SK-N-DZ (cell line): ENCODE measurements around the gene EYA4.

Source experiments
- DNase-seq: peaks from one replicate; pipeline ENCODE4 v3.0.0-alpha.2; 2015; ENCODE audit warnings: low spot score

Gene EYA4

DNA sequence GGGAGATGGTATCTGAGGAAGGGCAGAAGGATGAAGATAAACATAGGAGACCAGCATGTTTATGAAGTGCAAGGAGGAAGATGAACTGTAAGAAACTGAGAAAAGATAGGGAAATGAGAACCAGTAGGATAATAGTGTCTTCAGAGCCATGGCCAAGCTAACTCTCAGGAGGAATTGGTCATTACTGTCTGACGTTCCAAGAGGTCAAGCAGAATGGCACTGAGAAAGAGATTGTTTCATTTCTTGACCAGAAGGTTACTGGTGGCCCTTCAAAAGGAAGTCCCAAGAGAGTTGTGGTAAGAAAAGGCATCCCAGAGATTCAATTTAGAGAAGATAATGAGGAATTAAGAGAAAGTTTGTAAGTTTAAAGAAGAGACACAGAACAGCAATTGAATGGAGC is 47.5 kb downstream of the EYA4 start:
- DNase-seq: no peak

DNA sequence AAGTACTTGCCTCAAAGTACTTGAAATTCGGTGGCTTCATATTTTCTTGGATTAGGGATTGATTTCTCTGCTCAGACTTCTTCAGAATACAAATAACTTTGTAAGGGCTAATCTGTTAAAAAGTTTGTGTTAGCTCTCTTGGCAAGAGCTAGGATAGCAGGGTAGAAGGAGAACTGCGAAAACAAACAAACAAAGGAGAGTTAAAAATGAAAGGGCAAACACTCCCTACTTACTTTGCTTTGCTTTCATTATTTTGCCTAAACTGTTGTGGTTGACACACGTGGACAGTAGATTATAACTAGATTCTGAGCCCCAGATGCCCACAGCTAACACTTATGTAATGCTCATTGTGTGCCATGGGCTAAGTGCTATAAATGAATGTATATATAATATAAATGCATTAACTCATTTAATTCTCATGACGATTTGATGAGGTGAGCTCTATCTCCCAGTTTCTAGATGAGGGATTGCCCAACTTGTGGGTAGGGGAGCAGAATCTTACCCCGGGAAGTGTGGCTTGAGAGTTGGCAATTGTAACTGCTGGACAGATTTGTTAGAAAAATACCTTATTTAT is 48.7 kb downstream of the EYA4 start:
- no peak for DNase-seq

DNA sequence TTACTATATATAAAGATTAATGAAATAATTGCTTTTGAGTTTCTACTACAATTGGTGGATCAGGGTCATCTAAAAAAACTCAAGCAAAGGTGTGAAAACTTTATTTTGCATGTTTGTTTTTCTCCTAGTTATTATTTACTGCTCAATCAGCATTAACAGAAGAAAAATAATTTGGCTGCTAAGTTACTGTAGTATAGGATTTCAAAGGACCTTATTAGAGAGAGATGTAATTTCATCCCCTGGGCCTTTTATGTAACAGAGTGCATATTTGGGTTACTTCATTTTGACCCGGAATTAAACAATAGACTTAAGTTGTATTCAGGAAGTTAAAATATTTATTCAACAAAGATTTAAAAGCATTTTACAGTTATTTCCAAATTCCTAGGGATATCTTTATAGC is 49.8 kb downstream of the EYA4 start:
- DNase-seq: no peak

DNA sequence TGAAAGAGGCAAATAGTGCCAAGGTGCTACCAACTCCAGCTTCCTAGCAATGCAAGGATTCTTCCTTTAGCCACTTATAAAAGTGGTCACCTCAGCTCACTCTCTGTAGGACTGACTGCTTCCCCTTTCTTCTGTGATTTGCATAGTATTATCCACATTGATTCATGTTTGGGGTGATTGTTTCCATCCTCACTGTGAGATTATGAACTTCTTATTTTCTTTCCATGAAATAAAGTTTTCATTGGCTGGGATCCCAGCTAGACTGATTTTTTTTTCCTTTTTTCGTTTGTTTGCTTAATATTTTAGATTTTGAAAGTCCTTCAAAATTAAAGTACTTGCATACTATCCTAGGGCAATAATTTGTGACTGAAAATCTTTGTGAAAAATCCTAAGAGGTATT is 50.5 kb downstream of the EYA4 start:
- no peak for DNase-seq

DNA sequence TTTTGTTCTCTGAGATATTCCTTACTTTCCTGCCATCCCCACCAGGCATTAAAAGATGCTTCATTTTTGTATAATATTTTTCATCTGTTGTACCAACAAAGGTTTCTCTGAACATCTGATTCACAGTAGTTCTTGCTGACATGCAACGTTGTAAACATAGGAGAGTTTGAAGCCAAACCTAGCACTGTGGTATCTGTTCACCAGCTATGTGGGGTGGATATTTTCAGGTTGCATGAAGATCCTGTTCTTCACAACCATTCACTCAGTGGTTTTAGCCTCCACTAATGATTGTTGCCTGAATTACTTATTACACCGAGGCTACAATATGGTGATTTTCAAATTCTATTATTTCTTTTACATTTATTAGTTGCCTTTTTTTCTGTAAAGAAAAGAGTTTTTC is 56.5 kb downstream of the EYA4 start:
- DNase-seq: no peak

DNA sequence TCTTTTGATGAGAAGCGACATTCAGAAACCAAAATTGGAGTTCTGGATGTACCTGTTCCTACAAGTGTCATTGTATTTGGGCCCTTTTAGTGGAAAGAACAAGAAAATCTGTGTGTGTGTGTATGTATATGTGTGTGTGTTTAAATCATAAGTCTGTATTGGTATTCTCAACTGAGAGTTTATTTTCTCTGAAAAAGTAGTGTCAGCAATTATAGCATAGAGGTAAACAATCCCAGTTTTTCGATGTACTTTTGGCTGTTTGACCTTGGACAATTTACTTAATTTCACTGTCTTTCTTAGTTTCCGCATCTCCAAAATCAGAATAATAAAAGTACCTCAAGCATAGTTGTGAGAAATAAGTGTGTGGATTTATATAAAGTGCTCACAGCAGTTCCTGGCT is 57.2 kb downstream of the EYA4 start:
- DNase-seq: no peak

DNA sequence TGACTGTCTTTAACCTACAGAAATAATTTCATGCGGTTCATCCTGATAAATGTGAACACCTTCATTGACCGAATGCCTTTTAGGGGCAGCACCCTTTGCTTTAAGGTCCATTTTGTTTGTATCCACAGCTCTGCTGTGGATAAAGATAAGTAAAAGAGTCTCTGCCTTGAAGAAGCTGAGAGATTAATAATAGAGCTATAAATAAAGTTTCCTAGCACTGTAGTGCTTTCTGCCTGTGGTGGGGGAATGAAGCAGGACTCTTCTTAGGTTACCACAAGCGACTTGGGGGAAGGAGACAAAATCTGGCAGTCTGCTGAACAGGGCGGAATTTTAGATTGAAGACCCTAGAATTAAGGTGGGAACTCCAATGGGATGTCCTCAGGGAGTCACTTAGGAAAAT is 57.6 kb downstream of the EYA4 start:
- no peak for DNase-seq

DNA sequence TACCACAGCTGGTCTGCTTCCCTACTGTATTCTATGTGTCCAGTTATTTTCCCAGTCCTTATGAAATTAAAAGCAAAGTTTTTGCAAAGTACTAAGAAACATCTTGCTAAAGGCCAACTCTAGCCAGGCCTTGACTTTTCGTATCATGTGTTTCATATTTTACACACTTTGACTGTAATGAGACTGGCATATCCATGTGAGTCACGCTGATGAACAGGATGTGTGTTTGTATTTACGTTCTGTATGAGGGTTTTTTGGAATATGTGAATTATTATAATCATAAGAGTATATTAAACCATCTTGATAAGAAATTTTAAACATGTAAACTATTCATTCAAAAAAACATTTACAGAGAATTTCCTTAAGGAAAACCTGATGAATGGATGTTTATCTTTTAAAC is 59.7 kb downstream of the EYA4 start:
- no peak for DNase-seq

DNA sequence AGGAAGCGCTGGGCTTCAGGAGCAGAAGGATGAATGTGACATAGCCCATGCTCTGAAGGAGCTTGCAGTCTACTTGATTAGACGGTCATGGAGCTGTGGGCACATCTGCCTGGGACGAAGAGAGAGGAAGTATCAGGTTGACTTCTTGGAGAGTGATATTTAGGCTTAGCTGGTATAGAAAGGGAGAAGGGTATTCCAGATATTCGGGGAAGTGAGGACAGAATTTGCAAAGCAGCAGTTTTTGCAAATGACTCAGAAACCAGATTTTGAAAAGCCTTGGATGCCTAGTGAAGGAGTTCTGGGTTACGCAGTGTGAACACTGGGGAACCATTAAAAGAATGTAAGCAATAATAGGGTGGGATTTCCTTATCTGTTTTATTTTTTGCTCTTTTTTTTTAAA is 60.7 kb downstream of the EYA4 start:
- DNase-seq: no peak

DNA sequence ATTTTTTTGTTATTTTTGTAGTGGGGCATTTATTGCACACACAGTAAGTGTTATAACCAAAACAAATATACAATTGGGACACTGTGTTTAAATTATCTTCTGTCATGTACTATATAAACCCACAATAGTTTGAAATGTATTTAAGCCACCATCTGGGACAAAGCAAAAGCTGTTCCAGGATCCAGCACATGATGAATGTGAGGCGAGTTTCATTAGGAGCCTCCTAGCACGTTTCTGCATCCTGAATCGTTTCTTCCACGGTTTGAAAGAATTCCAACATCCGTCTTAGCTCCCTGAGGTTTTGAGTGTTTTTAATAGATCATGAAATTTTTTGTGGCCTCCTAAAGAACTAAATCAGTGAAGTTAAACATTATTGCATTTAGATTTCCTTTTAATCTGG is 65.8 kb downstream of the EYA4 start:
- DNase-seq: no peak

DNA sequence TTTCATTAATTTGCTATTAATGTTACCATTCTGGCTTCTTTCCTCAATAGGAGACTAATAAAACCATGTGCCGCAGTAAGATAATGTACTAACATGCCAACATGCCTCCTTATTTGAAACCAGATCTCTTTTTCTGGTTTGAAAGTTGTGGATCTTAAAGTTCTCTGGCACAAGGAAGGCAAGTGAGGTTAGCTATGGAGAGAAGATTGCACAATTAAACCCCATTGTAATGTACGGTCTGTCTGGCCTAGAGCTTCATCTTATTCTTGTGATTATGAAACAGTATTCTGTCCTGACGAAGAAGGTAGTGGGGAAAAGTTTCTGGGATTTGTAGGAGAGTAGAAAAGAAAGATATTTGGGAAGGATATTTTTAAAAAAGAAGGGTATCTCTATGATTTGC is 68.4 kb downstream of the EYA4 start:
- no peak for DNase-seq

DNA sequence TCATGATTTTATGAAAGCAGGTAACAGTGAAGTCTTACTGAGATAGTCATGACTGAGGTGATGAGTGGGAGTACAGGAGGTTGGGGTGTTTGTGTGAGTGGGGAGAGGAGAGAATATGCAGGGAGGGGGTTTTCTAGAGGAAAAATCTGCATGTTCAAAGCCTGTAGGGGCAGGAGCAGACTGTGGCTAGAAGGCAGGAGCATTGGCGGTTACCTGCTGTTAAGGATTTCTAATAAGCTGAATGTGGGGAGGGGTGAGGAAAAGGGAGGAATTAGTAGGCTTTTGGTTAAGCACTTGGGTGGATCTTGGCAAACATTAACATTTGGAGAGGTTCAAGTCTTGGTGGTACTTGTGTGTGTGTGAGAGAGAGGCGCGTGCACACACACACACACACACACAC is 70.8 kb downstream of the EYA4 start:
- no peak for DNase-seq

DNA sequence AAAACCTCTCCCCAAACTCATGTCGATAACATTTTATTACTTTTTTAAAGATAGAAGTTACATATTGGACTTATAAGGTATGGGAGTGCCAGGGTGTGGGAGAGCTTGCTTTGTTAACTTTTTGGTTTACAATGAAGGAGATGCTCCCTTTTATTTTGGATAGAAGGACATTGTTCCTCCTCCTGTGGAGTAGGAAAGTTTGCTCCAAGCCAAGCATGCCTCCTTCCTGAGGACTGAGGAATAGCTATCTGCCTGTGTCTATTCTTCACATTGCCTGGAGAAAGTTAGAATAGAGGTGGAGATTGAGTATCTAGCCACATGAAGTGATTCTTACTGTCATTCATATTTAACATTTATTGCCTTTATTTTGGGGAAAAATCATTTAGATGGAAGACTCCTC is 71.9 kb downstream of the EYA4 start:
- DNase-seq: no peak

DNA sequence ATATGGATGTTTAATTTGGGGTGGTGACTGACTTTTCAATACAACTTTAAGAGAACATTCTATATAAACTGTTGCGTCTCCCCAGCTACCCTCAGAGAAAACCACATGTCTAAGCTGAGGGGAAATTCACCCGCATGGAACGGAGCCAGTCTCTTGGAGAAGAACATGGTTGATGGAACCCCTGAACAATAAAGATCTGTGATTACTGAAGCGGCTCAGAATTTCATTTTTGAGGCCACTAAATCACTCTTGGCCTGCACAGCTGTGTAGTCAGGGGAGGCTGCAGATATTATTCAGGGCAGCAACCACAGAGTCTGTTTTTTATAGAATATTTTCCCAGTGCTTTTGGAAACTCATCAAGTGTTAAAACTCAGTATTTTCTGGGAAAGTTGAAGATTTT is 73.8 kb downstream of the EYA4 start:
- DNase-seq: no peak

DNA sequence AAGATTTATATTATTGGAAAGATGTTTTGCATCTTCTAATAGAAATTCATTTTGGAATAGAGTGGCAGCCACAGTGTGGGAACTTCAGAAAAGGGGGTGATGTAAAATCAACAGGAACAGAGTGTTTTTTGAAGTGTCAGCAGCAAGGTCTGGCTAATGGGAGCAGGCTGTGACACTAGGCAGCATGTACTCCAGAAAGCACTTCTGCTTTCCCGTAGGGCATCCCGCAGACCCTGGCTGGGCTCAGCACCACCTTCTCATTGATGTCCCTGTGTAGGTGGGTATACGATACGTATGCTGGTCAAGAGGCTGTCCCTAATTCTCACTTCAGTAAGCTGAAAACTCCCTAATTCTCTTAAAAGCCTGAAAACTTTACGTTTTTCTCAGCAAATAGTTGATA is 74.7 kb downstream of the EYA4 start:
- DNase-seq: no peak

DNA sequence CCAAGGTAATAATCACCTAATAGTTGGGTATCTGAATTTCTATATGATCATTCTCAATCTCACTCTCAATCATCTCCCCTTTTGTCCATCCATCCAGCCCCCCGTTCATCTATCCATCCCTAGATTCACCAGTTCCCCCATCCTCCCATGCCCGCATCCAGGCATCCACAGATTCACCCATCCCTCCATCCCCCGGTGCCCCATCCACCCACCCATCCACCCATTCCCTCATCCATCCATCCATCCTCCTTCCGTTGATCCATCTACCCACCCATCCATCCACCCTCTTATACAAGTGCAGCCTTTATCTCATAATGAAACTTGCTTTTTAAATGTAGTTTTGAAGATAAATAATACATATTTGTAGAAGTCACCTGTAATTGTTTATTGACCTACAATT is 76.5 kb downstream of the EYA4 start:
- DNase-seq: no peak

DNA sequence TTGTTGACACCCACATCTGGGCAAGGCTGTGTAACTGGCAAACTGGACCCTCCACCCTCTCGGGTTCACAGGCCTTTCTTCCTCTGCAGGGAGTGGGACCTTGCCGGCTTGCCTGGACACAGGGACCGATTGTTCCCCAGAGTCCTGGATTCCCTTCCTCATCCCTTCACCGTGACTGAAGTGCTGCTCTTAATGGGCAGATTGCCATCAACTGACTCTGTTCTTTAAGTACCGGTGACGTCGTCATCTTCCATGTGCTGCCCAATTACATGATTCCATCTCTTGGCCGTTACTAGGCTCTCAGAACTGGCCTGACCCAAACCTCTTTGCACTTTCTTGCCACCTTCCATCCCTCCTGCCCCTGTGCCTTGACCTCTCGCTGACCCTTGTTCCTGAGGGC is 85.4 kb downstream of the EYA4 start:
- DNase-seq: peak; percentile 70

DNA sequence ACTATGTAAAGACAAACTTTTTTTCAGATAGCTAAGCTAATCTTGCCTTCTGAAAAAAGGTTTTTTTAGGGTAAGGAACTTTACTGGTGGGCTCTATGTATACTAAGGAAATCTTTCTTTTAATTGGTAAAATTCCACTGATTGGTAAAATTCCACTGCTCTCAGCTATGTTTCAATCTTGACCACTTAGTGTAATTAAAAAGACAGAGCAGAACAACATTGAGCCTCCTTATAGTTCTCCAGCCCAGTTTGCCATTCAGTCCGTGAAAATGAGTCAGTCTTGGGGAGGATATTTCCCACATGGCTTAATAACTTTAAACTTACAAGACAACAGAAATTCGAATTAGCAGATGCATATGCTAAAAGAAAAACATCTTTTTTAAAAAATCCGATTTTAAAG is 92.7 kb downstream of the EYA4 start:
- no peak for DNase-seq

DNA sequence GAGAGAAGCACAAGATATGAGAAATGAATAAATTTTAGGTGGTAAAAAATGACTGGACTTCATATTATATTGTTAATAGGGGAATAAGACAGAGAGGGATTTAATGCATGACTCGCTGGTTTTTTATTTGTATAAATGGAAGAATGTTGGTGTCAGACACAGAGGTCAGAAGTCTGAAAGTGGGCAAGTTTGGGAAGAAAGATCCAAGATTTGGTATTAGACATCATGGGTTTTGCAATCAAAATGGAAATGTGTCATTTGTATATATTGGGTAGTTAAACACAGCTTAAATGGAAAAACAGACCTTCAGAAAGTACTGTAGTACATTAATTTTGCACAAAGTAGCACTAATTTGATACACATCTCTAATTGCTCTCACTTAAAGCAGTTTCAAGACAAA is 96.2 kb downstream of the EYA4 start:
- DNase-seq: no peak

DNA sequence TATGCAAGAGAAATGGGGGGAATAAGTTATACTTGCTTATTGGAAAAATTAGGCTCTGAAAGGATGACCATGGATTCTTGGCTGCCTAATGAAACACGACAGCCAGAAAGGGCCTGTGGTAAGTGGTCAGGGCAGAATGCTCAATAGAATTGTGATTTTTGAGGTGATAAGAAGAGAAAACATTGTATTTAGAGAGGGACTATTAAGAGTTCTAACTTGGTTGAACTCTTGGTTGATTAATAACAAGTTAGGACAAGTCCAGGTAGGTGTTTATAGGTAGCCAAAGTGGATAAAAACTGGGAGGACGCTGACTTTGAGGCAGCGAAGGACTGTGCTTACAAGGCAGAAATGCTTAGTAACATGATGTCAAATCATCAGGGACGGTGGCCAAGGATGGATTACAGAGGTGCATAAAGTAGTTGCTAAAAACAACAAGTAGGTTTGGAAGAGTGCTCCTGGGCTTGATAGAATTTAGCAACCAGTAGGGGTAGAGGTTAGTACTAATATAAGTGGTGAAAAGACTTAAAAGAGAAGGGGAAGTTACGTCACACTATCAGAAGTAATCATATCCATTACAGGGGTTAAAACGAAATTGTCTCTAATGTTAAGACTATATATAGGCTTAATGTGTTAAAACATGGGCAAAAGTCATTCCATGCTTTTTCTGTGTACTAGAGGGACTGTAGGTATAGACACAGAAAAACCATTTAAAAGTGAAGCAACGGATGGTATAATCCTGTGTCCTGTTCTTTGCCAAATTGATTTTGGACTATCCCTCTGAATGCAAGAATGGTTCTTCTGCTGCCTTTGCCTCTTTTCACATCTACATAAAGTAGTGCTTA is 98.6 kb downstream of the EYA4 start:
- no peak for DNase-seq

DNA sequence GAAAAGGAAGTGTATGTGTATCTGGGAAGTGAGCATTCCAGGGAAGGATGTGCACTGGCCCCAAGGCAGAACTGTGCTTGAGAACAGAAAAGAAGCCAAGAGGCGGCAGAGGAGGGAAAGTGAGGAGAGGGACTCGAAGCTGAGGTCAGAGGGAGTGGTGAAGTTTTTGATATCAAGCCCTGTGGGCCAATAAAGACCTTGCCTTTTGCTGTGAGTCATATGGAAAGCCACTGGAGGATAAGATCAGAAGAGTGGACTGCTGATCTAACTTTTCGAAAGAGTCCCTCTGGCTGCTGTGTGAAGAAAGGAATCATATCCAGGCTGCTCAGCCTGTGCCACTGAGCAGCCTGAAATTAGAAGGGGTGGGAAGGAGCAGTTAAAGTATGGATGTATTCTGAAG is 99.4 kb downstream of the EYA4 start:
- DNase-seq: no peak

DNA sequence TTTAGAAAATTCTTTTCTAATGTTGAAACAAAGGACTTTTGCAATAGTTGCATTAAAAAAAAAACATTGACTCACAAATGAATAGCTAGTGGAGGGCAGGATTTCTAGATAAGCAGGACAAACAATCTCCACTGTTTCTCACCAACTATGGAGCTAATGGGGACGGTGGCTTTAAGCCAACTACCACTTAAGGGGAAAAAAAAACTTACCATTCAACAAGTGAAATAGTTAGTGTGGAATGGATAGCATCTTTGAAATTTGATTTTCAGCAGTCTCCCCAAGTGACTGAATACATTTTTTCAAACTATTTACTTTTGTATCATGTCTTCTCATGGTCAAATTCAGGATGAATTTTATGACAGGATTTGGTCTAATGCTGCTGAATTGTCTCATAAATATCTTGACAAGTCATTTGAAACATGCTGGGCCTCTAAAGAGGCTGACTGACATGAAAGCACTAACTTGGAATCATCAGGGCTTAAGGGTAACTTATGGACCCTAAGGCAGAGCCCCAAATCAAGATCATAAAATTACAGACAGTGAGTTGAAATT is 100.5 kb downstream of the EYA4 start:
- peak; percentile 57 for DNase-seq

DNA sequence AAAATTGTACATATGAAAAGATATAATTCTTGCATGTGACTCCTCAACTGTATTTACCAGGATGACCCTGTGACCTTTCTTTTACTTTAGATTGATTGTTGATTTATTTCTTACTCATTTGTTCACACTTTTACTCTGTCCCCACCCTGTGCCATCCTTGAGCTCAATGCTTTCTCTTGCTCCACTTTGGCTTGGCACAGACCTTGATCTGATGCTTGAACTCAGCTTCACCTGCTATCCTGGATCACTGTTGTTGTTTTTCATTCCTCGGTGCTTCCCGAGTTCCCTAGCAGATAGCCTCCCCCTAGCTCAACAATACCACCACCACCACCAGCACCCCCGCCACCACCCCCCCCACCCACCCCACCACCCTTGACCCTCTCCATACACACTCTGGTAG is 102.1 kb downstream of the EYA4 start:
- no peak for DNase-seq
